Uterus (tissue), 4 donors: Measurements from ENCODE around the gene PRR30. TPM values are rescaled to one million over a fixed set of nuclear protein-coding genes. Genes with fewer than 3 reads are reported as not detected.

Experiments
- DNase-seq, 2 donors: peaks; one replicate each; pipeline ENCODE4 v3.0.0-alpha.2; 2019 to 2020
- H3K27ac ChIP-seq, 2 donors: fragments of 200-600 bp; sonication (generic); 1 replicate in 1 of 2; 2 replicates in 1 of 2; pipeline ENCODE4 v1.5.1; 2016 to 2018
- H3K27me3 ChIP-seq, 2 donors: fragments of 200-600 bp; sonication (generic); one replicate each; pipeline ENCODE4 v1.5.1; 2018 to 2019; ENCODE audit warnings: control low read depth in 1 of 2
- H3K36me3 ChIP-seq, 2 donors: fragments of 200-600 bp; sonication (generic); one replicate each; pipeline ENCODE4 v1.5.1; 2019; ENCODE audit warnings: control low read depth in 1 of 2
- H3K4me1 ChIP-seq, 2 donors: fragments of 200-600 bp; sonication (generic); one replicate each; pipeline ENCODE4 v1.5.1; 2018 to 2019; ENCODE audit warnings: control low read depth in 1 of 2
- H3K4me3 ChIP-seq, 2 donors: fragments of 200-600 bp; sonication (generic); 1 replicate in 1 of 2; 2 replicates in 1 of 2; pipeline ENCODE4 v1.5.1; 2018 to 2019; ENCODE audit warnings: mild to moderate bottlenecking in 1 of 2
- H3K9me3 ChIP-seq, 2 donors: fragments of 200-600 bp; sonication (generic); one replicate each; pipeline ENCODE4 v1.5.1; 2019; ENCODE audit warnings: control low read depth in 1 of 2
- CTCF ChIP-seq, 4 experiments: fragments of 200-600 bp in 2 of 4; fragments of 450-650 bp in 2 of 4; sonication (generic) in 2 of 4; IDR thresholded peaks; one replicate each; pipeline ENCODE4 v1.5.1; 2016 to 2019; ENCODE audit warnings: antibody characterized with exemption in 4 of 4, mild to moderate bottlenecking in 2 of 4, moderate library complexity in 1 of 4
- POLR2A ChIP-seq, 2 donors: fragments of 450-650 bp; IDR thresholded peaks; one replicate each; pipeline ENCODE4 v1.6.1; 2016; ENCODE audit warnings: antibody characterized with exemption in 2 of 2, mild to moderate bottlenecking in 1 of 2, moderate library complexity in 1 of 2
- intact Hi-C: fragments of 100-400 bp; cut with DNase I; formaldehyde crosslinking; loops from one replicate; pipeline ENCODE4 v1.15.1; 2023; ENCODE audit warnings: low total_unique reads
- total RNA-seq, 4 donors: library from RNA; depleted of rRNA in 3 of 4; stranded (reverse); fragments of >200 nt in 3 of 4; gene quantifications; one replicate each; pipeline versions ENCODE4 v1.1.0 to v1.2.4, GENCODE V29; 2014 to 2023
- donor health status: DM: yes; HTN: yes; CAD: no.

PRR30 gene
- total RNA-seq, 4 donors from 2014 or later: not detected

GRCh38 chr2:27138111-27138510, 1.1 kb downstream of the PRR30 start:
- H3K36me3 ChIP-seq: no peaks in the 10 kb centered on the region
- no peak for TF ChIP-seq POLR2A (IDR thresholded peaks at IDR 0.05)
- no peak for TF ChIP-seq CTCF (IDR thresholded peaks at IDR 0.05)
- H3K4me3 ChIP-seq: no peak overlapping the region
- peaks cover 0 to 6% of the 10 kb centered on the region in 2 donors for H3K4me1 ChIP-seq
- intact Hi-C loops: loop anchor here (10.0 kb wide), 1 partner anchor 57 kb away; no protein-coding TSS in a partner anchor
- no peaks in the 10 kb centered on the region for H3K27me3 ChIP-seq
- H3K27ac ChIP-seq: no peak overlapping the region
- DNase-seq: no peak
- H3K9me3 ChIP-seq: no peaks in the 10 kb centered on the region

- intact Hi-C loops: loop anchor here (10.0 kb wide), 1 partner anchor 57 kb away; no protein-coding TSS in a partner anchor
- Histone ChIP-seq H3K27ac (no peak overlapping the region), H3K4me1 (peaks cover 0 to 12% of the 10 kb centered on the region in 2 donors), H3K4me3 (no peak overlapping the region), H3K9me3 (no peaks in the 10 kb centered on the region), H3K36me3 (no peaks in the 10 kb centered on the region), H3K27me3 (no peaks in the 10 kb centered on the region)
- DNase-seq: no peak
- no peak for TF ChIP-seq POLR2A (IDR thresholded peaks at IDR 0.05)
These were observed 1.8 kb downstream of the PRR30 start for GRCh38 chr2:27137322-27137935.

GRCh38 chr2:27136751-27137150, 2.5 kb downstream of the PRR30 start:
- no peaks in the 10 kb centered on the region for H3K27me3 ChIP-seq
- H3K36me3 ChIP-seq: no peaks in the 10 kb centered on the region
- H3K9me3 ChIP-seq: no peaks in the 10 kb centered on the region
- no peak overlapping the region for H3K27ac ChIP-seq
- intact Hi-C loops: loop anchor here (10.0 kb wide), 1 partner anchor 58 kb away; no protein-coding TSS in a partner anchor
- no peak overlapping the region for H3K4me3 ChIP-seq
- peaks cover 0 to 12% of the 10 kb centered on the region in 2 donors for H3K4me1 ChIP-seq
- TF ChIP-seq POLR2A (IDR thresholded peaks at IDR 0.05) (no peak), CTCF (IDR thresholded peaks at IDR 0.05) (no peak)
- DNase-seq: no peak

GRCh38 chr2:27135478-27135955, 3.7 kb downstream of the PRR30 start:
- Histone ChIP-seq H3K4me3 (no peak overlapping the region), H3K36me3 (no peaks in the 10 kb centered on the region), H3K27ac (no peak overlapping the region), H3K4me1 (peaks cover 0 to 12% of the 10 kb centered on the region in 2 donors), H3K27me3 (no peaks in the 10 kb centered on the region), H3K9me3 (no peaks in the 10 kb centered on the region)
- intact Hi-C loops: loop anchor here (10.0 kb wide), 1 partner anchor 59 kb away; no protein-coding TSS in a partner anchor
- TF ChIP-seq CTCF (IDR thresholded peaks at IDR 0.05) (no peak), POLR2A (IDR thresholded peaks at IDR 0.05) (no peak)
- no peak for DNase-seq

- Histone ChIP-seq H3K9me3 (no peaks in the 10 kb centered on the region), H3K27me3 (no peaks in the 10 kb centered on the region), H3K36me3 (no peaks in the 10 kb centered on the region), H3K4me1 (peaks cover 0 to 12% of the 10 kb centered on the region in 2 donors), H3K4me3 (peak overlapping the region in 1 of 2 donors; percentile 10), H3K27ac (peak overlapping the region; percentile 89 to 96)
- TF ChIP-seq POLR2A (IDR thresholded peaks at IDR 0.05) (no peak), CTCF (IDR thresholded peaks at IDR 0.05) (no peak)
- no peak for DNase-seq
- intact Hi-C loops: loop anchor here (10.0 kb wide), 1 partner anchor 60 kb away; no protein-coding TSS in a partner anchor
These were observed 4.3 kb downstream of the PRR30 start for GRCh38 chr2:27134781-27135477.
